Measurements from ENCODE around the gene HEXIM2.
"Not testable (repeated sequence)": the region's sequence is repeated elsewhere in the genome, so short reads cannot be mapped to it uniquely, and the experiment has no call there.

Gene HEXIM2

DNA sequence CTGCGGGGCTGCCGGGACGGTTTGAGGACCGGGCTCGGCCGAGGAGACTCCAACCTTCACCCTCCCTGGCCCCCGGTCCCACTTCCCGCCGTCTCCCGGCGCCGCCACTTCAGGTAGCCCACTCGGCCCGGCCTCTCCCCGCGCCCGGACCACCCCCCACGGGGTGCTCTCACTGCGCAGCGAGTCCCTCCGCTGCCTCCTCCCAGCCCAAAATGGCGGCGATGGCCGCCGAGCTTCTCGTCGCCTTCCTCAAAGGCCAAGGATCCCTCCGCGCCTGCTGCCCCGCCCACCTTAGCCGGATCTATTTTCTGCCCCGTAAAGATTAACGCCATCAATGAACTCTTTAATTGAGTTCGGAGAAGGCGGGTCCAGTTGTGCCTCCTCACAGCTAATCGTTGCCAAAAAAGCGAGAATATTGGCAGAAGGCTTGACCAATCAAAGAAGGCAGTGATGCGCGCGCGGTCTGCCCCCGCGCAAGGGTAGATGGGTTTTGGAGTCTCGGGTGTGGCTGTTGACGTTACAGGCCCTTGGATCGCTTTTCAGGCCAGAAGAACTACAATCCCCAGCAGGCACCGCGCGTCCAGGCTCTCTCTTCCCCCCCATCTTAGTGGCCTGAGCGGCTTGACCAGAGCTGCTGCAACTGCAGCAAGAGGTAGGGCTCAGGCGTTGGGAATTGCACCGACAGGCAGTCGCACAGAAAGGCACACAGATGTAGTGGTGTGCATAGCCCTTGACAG, at the start of gene HEXIM2:
Gene HEXIM2 (plus strand): TSS at position 588 of the 737 bp plus-strand sequence. CDS start 919 bp downstream, outside the sequence.
- DNase-seq: peak; percentile 99 to 100

- no peak for DNase-seq
These were observed 48.9 kb upstream of the HEXIM2 start for GRCh38 chr17:45112559-45113423.

DNA sequence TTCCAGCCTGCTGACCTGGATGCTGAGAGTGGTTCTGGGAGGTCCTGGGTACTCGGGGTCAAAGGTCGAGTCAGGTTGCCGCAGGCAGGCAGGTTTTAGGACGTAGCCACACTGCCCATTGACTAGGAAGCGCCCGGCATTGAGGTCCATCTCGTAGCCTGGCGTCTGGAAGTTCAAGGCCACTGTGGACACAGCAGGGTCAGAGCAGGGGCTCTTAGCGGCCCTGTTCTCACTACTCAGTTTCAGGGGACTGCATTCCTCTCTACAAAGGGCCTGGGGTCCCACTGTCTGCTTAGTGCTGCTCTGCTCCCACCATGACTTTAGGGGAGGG, 48.3 kb upstream of the HEXIM2 start:
- DNase-seq: no peak

- DNase-seq: no peak
These were observed 47.4 kb upstream of the HEXIM2 start for GRCh38 chr17:45114117-45114932.

GRCh38 chr17:45115015-45115625, 46.6 kb upstream of the HEXIM2 start:
- no peak for DNase-seq

DNA sequence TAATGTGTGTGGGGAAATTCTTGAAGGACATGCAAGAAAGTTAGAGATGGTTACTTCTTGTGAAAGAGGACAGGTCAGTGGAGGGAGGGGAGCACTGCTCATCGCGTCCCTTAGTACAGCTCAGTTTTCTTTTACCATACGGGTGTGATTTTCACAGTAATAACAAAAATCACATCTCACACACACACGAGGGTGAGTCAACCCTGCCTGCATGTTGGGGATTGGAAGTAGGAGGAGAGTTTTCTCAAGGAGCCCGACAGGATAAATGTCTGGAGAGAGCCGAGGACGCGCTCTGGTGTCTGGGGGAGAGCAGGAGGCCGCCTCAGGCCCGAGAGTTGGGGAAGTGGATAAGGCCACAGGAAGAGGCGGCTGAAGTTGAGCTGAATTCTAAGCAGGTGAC, 45.8 kb upstream of the HEXIM2 start:
- DNase-seq: no peak

DNA sequence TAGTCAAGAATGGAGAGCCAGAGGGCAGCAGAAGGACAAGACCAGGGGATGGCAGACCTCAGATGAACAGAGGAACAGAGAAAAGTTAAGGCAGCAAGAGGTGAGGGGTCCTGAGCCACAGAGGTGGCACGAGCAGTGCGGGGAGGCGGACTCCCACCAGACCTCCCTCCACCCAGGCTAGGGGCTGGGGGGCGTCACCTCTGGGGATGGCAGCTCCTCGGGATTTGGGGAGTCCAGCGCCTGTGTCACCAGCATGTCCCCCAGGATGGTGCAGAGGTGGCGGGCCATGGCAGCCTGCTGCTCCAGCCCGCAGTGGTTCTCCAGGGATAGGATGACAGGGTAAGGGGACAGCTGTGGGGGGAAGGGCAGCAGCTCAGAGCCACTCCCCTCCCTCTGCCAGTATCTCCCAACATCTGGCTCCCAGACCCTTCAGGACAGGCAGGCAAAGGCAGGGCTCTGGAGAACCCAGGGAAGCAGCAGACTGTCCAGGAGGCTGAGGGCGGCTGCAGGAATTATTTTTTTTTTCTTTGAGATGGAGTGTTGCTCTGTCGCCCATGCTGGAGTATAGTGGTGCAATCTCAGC, 45.1 kb upstream of the HEXIM2 start:
- no peak for DNase-seq

DNA sequence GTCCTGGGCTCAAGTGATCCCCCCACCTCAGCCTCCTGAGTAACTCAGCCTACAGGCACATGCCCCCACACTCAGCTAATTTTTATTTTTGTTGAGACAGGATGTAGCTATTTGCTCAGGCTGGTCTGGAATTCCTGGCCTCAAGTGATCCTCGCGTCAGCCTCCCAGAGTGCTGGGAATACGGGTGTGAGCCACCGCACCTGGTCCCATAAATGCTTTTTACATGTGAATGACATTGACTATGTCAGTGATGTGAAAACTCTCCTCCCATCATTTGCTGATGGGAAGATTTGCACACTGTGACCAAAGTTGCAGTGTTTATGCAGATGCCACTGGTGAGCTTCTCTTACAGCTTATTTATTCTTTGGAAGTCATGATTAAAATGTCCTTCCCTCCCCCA, 44.3 kb upstream of the HEXIM2 start:
- no peak for DNase-seq

DNA sequence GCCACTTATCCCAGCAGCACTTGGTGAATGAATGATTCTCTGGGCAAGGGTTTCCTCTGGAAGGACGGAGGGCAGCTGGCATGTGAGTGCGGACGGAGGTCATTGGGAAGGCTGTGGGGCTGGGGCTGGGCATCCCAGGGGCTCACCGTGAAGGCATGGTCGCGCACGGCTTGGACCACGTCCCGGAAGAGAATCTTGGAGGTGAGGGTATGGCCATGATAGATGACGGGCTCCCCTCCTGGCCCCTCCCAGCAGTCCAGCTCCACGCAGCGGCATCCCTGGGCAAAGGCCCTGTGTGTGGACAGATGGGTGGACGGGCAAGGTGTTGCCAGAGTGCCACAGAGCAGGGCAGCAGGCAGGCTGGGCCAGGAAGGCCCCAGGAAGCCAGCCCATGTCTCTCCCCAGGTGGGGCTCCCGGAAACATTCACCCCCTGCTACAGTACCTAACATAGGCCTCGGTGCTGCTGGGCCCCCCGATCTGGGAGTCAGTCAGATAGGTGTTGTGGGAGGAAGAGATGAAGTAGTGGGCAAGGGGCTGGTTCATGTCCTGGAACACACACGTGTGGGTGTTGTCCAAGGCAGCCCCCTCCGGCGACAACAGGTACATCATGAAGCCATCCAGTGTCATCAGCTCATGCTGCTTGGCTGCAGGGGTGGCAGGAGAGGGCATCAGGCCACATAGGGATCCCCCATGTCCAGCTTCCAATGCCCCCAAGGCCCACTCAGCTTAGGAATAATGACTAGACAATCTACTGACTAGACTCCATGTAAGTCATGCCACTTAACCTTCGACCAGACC, 43.6 kb upstream of the HEXIM2 start:
- no peak for DNase-seq

DNA sequence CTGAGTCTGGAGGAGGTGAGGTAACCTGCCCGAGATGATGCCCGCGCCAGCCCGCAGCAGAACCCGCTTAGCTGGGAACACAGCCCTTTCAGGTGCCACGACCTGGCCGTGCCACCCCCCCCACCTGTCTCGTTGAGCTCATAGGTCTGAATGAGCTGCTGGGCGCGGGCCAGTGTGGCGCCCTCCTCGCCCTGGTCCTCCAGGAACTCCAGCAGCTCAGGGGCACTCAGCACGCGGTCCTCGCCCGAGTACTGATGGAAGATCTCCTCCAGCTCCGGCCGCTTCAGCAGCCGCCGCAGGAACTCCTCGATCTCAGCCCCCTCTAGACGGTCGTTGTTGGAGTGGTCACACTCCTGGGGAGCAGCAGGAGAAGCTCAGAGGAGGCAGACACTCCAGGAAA, 43.0 kb upstream of the HEXIM2 start:
- no peak for DNase-seq

GRCh38 chr17:45119964-45120363, 41.7 kb upstream of the HEXIM2 start:
- DNase-seq: no peak

DNA sequence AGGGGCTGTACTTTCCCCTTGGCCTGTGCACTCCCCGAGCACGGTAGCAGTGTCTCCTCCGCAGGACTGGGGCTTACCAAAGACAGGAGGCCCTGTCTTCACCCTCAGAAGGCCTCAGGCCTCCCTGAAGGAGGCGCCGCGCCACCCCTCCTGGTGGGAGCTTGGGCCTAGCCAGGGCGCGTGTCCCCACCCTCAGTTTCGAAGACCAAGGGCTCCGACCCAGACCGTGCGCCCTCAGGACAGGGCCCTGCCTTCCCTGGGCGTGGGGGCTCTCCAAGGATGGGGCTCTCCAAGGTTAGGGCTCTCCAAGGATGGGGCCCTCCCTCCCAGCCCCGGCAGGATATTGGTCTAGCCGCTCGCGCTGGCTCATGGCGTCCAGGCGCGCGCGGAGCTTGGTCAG, 41.1 kb upstream of the HEXIM2 start:
- DNase-seq: no peak

- DNase-seq: no peak
These were observed 40.6 kb upstream of the HEXIM2 start for GRCh38 chr17:45121055-45121454.

GRCh38 chr17:45123076-45123770, 38.5 kb upstream of the HEXIM2 start:
- DNase-seq: no peak

DNA sequence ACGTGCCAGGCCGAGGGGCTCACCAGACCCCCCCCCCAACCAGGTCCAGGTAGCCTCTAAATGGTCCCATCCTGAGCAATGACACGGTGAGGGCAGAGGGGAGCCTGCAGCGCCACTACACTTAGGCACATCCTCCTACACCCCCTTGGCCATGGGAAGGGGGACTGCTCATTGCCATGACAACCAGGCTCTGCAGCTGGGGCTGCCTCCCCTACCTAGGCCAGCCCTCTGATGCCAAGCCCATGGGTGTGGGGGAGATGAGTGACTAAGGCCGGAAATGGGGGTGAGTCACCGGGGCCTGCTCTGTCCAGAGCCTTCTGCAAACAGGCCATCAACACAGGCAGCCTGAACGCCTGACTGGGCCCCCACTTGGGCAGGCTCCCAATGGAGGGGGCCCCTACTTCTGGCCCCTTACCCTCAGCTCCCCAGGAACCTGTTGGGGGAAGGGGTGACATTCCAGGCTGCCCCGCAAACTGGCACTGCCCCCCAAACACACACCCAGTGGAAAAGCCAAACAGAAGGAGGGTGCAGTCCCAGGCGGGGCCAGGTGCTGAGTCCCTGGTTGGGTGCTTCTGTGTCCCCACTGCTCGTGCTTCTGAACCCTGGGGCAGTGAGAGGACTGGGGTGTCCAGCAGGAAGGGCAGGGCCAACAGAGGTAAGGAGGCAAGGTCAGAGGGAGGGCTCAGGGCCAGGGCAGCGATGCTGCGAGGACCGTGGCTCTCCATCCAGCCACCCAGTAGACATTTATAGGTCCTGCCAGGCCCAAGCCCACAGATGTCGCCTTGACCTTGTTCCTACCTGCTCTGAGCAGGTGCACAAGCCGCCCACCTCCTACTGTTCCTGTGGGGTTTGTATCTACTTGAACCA, 37.5 kb upstream of the HEXIM2 start:
- DNase-seq: no peak

DNA sequence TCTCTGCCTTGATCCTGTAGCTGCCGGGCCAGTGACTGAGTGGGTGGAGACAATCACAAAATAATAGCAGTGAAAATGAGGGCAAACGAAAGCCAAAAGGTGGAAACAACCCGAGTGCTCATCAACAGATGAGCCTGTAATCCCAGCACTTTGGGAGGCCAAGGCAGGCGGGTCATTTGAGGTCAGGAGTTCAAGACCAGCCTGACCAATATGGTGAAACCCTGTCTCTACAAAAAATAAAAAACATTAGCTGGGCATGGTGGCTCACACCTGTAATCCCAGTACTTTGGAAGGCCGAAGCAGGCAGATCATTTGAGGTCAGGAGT, 36.9 kb upstream of the HEXIM2 start:
- DNase-seq: not testable (repeated sequence)

- DNase-seq: no peak
These were observed 36.2 kb upstream of the HEXIM2 start for GRCh38 chr17:45125509-45125908.

GRCh38 chr17:45127207-45127547, 34.5 kb upstream of the HEXIM2 start:
- DNase-seq: no peak

- no peak for DNase-seq
These were observed 34.0 kb upstream of the HEXIM2 start for GRCh38 chr17:45127548-45128300.

GRCh38 chr17:45128331-45128730, 33.3 kb upstream of the HEXIM2 start:
- DNase-seq: no peak
